ENCODE data around the gene KCNC1. TPM values are rescaled to one million over a fixed set of nuclear protein-coding genes. Genes with fewer than 3 reads are reported as not detected.

The KCNC1 gene
- total RNA-seq, 2 experiments from 2014 or later: not detected

DNA sequence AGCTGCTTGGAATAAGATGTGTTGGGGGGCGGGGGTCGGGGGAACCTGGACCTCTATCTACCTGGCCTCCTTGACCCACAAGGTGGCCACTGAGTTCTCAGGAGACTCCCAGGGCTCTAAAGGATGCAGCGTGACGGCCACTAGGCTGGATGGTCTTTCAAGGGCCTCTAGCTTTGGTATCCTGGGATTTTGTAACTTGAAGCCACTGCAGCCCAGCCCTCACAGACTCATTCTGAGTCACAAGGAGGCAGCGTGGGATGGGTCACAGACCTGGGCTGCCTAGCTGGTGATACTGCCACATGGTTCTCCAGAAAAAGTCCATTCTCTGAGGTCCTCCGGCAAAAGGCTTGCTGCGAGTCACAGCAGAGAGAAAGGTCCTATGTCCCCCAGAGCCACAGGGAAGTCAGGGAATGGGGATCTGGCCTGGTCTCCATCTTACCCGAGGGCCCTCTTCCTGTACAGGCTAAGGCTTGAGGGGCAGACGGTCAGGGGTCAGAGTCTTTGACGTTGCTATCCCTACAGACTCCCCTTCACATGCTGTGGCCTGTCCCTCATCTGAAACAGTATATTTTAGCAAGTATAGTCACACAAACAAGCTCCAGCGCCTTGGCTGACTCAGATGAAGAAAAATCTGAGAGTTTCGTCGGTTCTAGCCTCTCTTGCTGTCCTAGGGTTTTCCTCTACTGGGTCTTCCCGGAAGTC, 52.4 kb downstream of the KCNC1 start:
- Mint-ChIP-seq H3K27ac (no peak overlapping the region), H3K4me1 (ENCODE audit: low read depth) (no peaks in the 10 kb centered on the region), H3K4me3 (no peak overlapping the region), H3K9me3 (no peaks in the 10 kb centered on the region), H3K36me3 (peaks cover 2% of the 10 kb centered on the region), H3K27me3 (no peaks in the 10 kb centered on the region)
- DNase-seq: no peak
- intact Hi-C loops (cut with micrococcal nuclease): no loop called here
- POLR2A ChIA-PET: no interaction called here
- CTCF ChIA-PET: no interaction called here

DNA sequence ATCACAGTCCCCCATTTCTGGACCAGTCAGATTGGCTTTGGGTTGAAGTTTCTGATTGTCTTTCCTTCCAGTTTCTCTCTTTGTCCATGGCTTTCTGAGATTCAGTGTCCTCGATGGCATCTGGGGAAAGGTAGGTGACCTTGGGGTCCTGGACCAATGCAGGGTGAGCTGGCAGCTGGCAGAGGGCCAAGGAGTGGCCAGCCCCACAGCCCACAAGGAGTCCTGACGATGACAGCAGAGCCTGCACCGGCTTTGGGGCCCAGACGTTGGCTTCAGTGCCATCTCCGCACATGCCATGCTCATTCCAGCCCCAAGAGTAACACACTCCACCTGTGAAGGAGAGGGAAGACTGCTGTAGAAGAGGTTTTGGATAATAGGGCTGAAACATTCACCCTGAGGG, 53.5 kb downstream of the KCNC1 start:
- intact Hi-C loops (cut with micrococcal nuclease): no loop called here
- Mint-ChIP-seq H3K4me1 (ENCODE audit: low read depth) (no peaks in the 10 kb centered on the region), H3K27me3 (no peaks in the 10 kb centered on the region), H3K27ac (no peak overlapping the region), H3K36me3 (peaks cover 2% of the 10 kb centered on the region), H3K4me3 (no peak overlapping the region), H3K9me3 (no peaks in the 10 kb centered on the region)
- POLR2A ChIA-PET: no interaction called here
- CTCF ChIA-PET: no interaction called here
- no peak for DNase-seq

DNA sequence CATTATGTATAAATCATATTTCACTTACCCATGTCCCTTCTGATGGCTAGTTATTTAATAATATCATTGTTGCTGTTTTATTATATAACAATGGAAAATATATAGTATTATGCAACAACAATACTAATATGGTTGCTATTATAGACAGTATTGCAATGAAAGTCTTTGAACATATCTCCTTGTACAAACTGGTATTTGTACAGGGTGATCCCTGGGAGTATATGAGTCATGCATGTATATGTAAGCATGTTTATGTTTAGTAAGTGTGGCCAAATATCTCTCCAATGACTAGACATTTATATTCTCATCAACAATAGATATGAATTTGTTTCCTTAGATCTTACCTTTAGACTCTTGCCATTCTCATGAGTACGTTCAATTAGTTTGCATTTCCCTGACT, 55.9 kb downstream of the KCNC1 start:
- Mint-ChIP-seq H3K4me3 (no peak overlapping the region), H3K4me1 (ENCODE audit: low read depth) (no peaks in the 10 kb centered on the region), H3K9me3 (no peaks in the 10 kb centered on the region), H3K36me3 (peaks cover 2% of the 10 kb centered on the region), H3K27ac (no peak overlapping the region), H3K27me3 (no peaks in the 10 kb centered on the region)
- ChIA-PET CTCF (no interaction called here), POLR2A (no interaction called here)
- intact Hi-C loops (cut with micrococcal nuclease): no loop called here
- DNase-seq: no peak

DNA sequence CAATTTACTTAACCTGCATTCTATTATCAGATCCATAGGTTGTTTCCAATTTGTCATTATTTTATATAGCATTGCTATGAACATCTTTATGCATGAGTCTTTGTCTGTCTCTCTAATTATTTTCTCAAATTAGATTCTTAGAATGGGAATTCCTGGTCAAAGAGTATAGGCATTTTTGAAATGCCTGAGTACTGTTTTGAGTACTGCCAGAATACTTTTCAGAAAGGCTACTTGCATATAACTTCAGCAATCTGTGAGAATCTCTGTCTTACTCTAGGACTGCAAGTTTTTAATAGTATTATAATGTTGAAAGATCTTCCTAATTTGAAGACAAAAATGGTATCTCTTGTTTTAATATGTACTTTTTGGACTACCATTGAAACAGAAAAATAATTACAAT, 56.6 kb downstream of the KCNC1 start:
- no peaks in the 10 kb centered on the region for H3K9me3 Mint-ChIP-seq
- no peaks in the 10 kb centered on the region for H3K4me1 Mint-ChIP-seq (ENCODE audit: low read depth)
- DNase-seq: no peak
- intact Hi-C loops (cut with micrococcal nuclease): no loop called here
- no peak overlapping the region for H3K27ac Mint-ChIP-seq
- H3K4me3 Mint-ChIP-seq: no peak overlapping the region
- CTCF ChIA-PET: no interaction called here
- POLR2A ChIA-PET: no interaction called here
- no peaks in the 10 kb centered on the region for H3K27me3 Mint-ChIP-seq
- peaks cover 2% of the 10 kb centered on the region for H3K36me3 Mint-ChIP-seq

DNA sequence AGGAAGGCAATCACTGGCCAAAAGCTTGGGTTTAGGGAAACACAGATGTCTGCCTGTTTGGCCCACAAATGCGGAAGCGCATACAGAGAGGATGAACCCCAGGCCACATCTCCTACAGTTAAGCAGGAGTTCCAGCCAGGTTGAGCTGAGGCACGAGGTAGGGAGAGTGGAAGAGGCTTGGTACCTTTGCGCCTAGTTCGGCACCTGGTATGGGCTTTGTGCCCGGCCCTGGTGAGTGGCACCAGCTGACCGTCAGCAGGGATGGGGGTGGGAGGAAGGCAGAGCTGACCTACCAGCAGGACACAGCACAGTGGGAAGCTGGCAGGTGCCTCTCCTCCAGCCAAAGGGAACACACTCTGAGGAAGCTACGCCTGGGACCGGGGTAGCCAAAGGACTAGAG, 57.6 kb downstream of the KCNC1 start:
- H3K27ac Mint-ChIP-seq: no peak overlapping the region

DNA sequence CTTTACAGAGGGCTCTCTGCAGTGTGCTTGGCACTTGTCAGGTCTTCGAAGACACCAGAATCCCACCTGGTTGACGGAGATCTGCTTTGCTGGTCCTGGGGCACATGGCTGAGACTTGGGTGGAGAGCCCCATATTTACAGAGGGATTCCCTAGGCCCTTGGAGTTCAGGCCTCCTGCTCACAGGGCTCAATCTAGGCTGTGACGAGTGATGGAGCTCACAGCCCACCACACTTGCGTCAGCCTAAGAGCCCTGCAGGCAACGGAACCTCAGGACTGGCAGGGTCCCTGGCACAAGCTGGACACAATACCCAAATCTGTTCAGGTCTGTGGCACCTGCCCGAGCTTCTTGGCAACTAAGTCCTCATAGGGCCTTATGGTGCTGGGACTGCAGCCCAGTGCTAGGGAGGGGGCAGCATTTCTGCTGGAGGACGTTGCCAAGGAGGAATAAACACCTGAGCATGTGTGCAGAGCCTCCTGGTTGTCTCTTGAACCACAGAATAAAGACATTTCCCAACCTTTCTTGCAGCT, 59.1 kb downstream of the KCNC1 start:
- ChIA-PET CTCF (interaction anchor here (1.8 kb wide), 1 partner anchor 63 kb away, joined by 5 read pairs; no protein-coding TSS in a partner anchor), POLR2A (no interaction called here)
- Mint-ChIP-seq H3K4me1 (ENCODE audit: low read depth) (no peaks in the 10 kb centered on the region), H3K27ac (no peak overlapping the region), H3K27me3 (no peaks in the 10 kb centered on the region), H3K9me3 (no peaks in the 10 kb centered on the region), H3K4me3 (no peak overlapping the region), H3K36me3 (no peaks in the 10 kb centered on the region)
- no peak for DNase-seq
- intact Hi-C loops (cut with micrococcal nuclease): no loop called here

More for the DNA sequence above, 57.6 kb downstream of the KCNC1 start:
- no peak for DNase-seq
- Mint-ChIP-seq H3K4me3 (no peak overlapping the region), H3K4me1 (ENCODE audit: low read depth) (no peaks in the 10 kb centered on the region), H3K27me3 (no peaks in the 10 kb centered on the region), H3K9me3 (no peaks in the 10 kb centered on the region), H3K36me3 (peaks cover 2% of the 10 kb centered on the region)
- CTCF ChIA-PET: no interaction called here
- POLR2A ChIA-PET: no interaction called here
- intact Hi-C loops (cut with micrococcal nuclease): no loop called here

DNA sequence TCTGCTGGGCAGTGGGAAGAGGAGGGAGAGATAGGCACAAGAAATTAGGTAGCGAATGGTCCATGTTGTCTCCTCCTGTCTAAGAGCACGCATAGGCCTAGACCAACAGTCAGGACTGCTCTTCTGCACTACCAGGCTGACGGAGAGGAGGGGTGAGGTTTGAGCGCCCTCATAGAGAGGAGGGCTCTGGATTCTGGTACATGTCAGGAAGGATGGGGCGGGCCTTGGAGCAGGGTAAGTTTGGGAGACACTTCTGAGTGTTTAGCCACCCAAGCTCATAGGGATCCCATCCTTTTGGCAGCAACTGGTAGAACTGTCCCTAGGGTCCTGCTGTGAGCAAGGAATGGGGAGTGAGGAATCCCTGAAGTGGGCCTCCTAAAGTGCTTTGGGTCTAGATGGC, 60.4 kb downstream of the KCNC1 start:
- H3K9me3 Mint-ChIP-seq: no peaks in the 10 kb centered on the region
- intact Hi-C loops (cut with micrococcal nuclease): no loop called here
- H3K27ac Mint-ChIP-seq: no peak overlapping the region
- peaks cover 6% of the 10 kb centered on the region for H3K36me3 Mint-ChIP-seq
- ChIA-PET CTCF (no interaction called here), POLR2A (no interaction called here)
- no peaks in the 10 kb centered on the region for H3K27me3 Mint-ChIP-seq
- no peak for DNase-seq
- H3K4me1 Mint-ChIP-seq (ENCODE audit: low read depth): no peaks in the 10 kb centered on the region
- H3K4me3 Mint-ChIP-seq: no peak overlapping the region

DNA sequence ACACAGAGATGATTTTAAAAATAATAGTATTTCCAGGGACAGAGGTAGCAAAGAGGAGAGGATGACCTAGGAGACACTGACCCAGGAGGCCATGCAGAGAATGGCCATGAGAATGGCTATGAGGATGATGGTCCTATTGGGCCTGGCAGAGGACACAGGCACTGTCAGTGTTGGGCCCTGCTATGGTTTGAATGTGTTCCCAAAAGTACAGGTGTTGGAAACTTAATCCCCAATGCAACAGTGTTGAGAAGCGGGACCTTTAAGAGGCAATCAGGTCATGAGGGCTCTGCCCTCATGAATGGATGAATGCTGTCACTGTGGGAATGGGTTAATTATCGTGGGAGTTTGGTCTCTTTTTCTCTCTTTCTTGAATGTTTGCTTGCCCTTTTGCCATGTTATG, 61.6 kb downstream of the KCNC1 start:
- Mint-ChIP-seq H3K4me1 (ENCODE audit: low read depth) (no peaks in the 10 kb centered on the region), H3K27me3 (no peaks in the 10 kb centered on the region), H3K36me3 (peaks cover 8% of the 10 kb centered on the region), H3K9me3 (no peaks in the 10 kb centered on the region), H3K4me3 (no peak overlapping the region), H3K27ac (no peak overlapping the region)
- intact Hi-C loops (cut with micrococcal nuclease): no loop called here
- ChIA-PET POLR2A (no interaction called here), CTCF (no interaction called here)
- no peak for DNase-seq

DNA sequence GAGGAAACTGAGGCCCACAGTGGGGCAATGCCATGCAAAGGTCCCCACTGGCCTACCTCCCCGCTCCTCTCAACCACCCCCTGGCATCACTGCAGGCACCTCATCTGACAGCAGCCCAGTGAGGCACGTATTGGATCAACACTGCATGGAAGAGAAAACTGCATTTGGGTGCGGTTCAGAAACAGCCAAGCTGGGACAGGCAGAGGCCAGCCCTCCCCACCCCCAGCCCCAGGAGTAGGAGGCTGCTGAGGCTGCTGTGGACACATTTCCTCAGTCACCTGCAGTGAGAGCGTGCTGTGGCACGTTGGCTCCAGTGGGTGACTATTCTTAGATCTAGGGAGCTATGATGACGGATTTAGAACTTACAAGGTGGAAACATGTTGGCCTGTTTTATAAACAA, 63.7 kb downstream of the KCNC1 start:
- Mint-ChIP-seq H3K4me1 (ENCODE audit: low read depth) (no peaks in the 10 kb centered on the region), H3K27me3 (no peaks in the 10 kb centered on the region), H3K4me3 (no peak overlapping the region), H3K9me3 (no peaks in the 10 kb centered on the region), H3K27ac (no peak overlapping the region), H3K36me3 (peaks cover 8% of the 10 kb centered on the region)
- ChIA-PET POLR2A (no interaction called here), CTCF (no interaction called here)
- intact Hi-C loops (cut with micrococcal nuclease): no loop called here
- no peak for DNase-seq

DNA sequence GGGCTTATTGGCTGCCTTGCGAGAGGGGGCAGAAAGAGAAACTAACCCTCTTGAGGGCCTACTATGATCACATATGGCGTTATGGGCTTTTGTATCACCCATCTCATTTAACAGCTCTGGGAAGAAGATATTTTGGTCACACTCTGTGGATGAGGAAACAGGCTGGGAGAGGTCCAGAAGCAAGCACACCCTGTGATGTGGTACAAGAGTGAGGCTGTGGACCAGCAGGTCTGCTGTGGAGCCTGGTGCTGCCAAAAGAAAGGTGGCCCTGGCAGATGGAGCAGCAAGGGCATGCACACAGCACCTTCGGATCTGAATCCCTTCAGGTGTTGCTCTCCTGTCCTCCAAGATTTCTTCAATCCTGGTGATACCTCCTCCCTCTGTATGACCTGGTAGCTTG, 64.1 kb downstream of the KCNC1 start:
- no peaks in the 10 kb centered on the region for H3K27me3 Mint-ChIP-seq
- intact Hi-C loops (cut with micrococcal nuclease): no loop called here
- DNase-seq: no peak
- no peak overlapping the region for H3K4me3 Mint-ChIP-seq
- POLR2A ChIA-PET: no interaction called here
- H3K36me3 Mint-ChIP-seq: peaks cover 8% of the 10 kb centered on the region
- no peak overlapping the region for H3K27ac Mint-ChIP-seq
- CTCF ChIA-PET: no interaction called here
- no peaks in the 10 kb centered on the region for H3K9me3 Mint-ChIP-seq
- no peaks in the 10 kb centered on the region for H3K4me1 Mint-ChIP-seq (ENCODE audit: low read depth)

DNA sequence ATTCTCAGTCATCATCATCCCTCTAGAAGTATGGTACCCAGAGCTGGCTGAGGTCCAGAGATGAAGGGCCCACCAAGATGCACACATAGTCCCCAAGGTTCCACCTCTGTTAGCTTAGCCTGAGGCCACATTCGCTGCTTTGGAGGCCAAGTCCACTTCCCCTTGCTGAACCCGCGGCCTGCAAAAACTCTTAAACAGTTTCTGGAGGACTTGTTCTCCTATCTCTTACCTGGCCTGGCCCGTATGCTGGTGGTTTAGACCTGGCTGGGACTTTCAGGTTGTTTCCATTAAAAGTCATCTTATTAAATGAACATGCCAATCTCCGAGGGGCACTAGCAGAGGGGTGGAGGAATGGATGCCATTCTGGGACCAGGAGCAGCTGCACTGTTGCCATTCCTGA, 64.6 kb downstream of the KCNC1 start:
- no peak for DNase-seq
- intact Hi-C loops (cut with micrococcal nuclease): no loop called here
- Mint-ChIP-seq H3K27ac (no peak overlapping the region), H3K9me3 (no peaks in the 10 kb centered on the region), H3K27me3 (no peaks in the 10 kb centered on the region), H3K4me1 (ENCODE audit: low read depth) (no peaks in the 10 kb centered on the region), H3K4me3 (no peak overlapping the region), H3K36me3 (peaks cover 8% of the 10 kb centered on the region)
- CTCF ChIA-PET: no interaction called here
- POLR2A ChIA-PET: no interaction called here

DNA sequence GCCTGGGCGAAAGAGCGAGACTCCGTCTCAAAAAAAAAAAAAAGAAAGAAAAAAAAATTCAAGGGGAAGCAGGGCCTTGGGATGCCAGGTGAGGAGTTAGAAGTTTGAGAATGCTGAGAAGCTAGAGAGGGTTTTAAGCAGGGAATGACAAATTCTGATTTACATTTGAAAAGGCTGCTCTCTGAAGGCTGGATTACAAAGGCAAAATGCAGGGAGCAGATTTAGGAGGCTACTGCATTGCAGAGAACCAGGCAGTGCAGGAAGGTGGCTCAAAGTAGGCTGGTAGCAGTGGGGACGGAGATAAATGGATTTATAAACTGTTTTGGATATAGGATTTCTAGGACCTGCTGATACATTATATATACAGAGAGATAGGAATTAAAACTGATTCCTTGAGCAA, 66.6 kb downstream of the KCNC1 start:
- Mint-ChIP-seq H3K4me3 (no peak overlapping the region), H3K27me3 (no peaks in the 10 kb centered on the region), H3K9me3 (no peaks in the 10 kb centered on the region), H3K27ac (no peak overlapping the region), H3K36me3 (peaks cover 8% of the 10 kb centered on the region), H3K4me1 (ENCODE audit: low read depth) (no peaks in the 10 kb centered on the region)
- DNase-seq: no peak
- ChIA-PET CTCF (interaction anchor here (1.1 kb wide), 1 partner anchor 70 kb away, joined by 3 read pairs; no protein-coding TSS in a partner anchor), POLR2A (no interaction called here)
- intact Hi-C loops (cut with micrococcal nuclease): no loop called here

DNA sequence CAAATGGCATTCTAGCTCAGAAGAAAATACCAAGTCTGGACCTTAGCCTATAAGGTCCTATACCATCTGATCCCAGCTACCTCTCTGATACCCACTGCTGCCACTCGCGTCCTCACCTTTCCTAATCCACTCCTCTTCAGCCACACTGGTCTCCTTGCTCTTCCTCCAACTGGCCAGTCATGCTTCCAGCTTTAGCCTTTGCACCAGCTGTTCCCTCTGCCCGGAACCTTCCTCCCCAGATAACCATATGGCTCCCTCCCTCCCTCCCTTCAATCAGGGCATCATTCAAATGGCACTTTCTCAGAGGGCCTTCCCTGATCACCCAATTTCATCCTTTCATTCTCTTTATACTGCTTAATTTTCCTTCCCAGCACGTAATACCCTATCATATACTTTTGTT, 67.9 kb downstream of the KCNC1 start:
- Mint-ChIP-seq H3K9me3 (no peaks in the 10 kb centered on the region), H3K4me3 (no peak overlapping the region), H3K4me1 (ENCODE audit: low read depth) (no peaks in the 10 kb centered on the region), H3K27ac (no peak overlapping the region), H3K36me3 (peaks cover 9% of the 10 kb centered on the region), H3K27me3 (no peaks in the 10 kb centered on the region)
- CTCF ChIA-PET: no interaction called here
- no peak for DNase-seq
- intact Hi-C loops (cut with micrococcal nuclease): no loop called here
- POLR2A ChIA-PET: no interaction called here

Measured in activated CD4-positive, alpha-beta memory T cell treated with anti-CD3 and anti-CD28 coated beads for 36 hours (primary cell).